HepG2 (cell line): ENCODE results near the gene ENDOU. TPM values are rescaled to one million over a fixed set of nuclear protein-coding genes. Genes with fewer than 3 reads are reported as not detected.

Source experiments
- CEBPB ChIP-seq: IDR thresholded peaks from 2 replicates; pipeline ENCODE4 v1.6.1; 2011; ENCODE audit warnings: low read depth, low read length, improper control_type of control experiment, borderline replicate concordance
- FIP1L1 ChIP-seq: fragments of 200-400 bp; formaldehyde crosslinking; IDR thresholded peaks from 2 replicates; pipeline ENCODE4 v1.6.1; 2018; ENCODE audit warnings: low read depth, mild to moderate bottlenecking, low read length, moderate library complexity, borderline replicate concordance; ENCODE audit not compliant: insufficient read depth
- KLF9 ChIP-seq: IDR thresholded peaks from 2 replicates; pipeline ENCODE4 v1.6.1; 2016; ENCODE audit warnings: low read depth
- MYC ChIP-seq: sonication (generic); formaldehyde crosslinking; IDR thresholded peaks from 2 replicates; pipeline ENCODE4 v1.9.0; 2021; ENCODE audit warnings: missing genetic modification reagents, borderline replicate concordance
- SKI ChIP-seq: fragments of 450-650 bp; IDR thresholded peaks from one replicate; pipeline ENCODE4 v1.6.1; 2018; ENCODE audit warnings: mild to moderate bottlenecking; ENCODE audit not compliant: partially characterized antibody
- SSRP1 ChIP-seq: IDR thresholded peaks from 2 replicates; pipeline ENCODE4 v1.6.1; 2016; ENCODE audit warnings: control low read depth
- TSC22D2 ChIP-seq: sonication (generic); formaldehyde crosslinking; IDR thresholded peaks from 2 replicates; pipeline ENCODE4 v1.5.1; 2020; ENCODE audit warnings: missing genetic modification reagents, mild to moderate bottlenecking, borderline replicate concordance
- ZBTB21 ChIP-seq: sonication (generic); formaldehyde crosslinking; IDR thresholded peaks from 2 replicates; pipeline ENCODE4 v1.4.0; 2020; ENCODE audit warnings: missing genetic modification reagents
- ZNF879 ChIP-seq: sonication (generic); formaldehyde crosslinking; IDR thresholded peaks from 2 replicates; pipeline ENCODE4 v1.8.1; 2023; ENCODE audit warnings: missing genetic modification reagents
- ZSCAN22 ChIP-seq: sonication (generic); formaldehyde crosslinking; IDR thresholded peaks from 2 replicates; pipeline ENCODE4 v1.4.0; 2020; ENCODE audit warnings: mild to moderate bottlenecking, missing genetic modification reagents
- polyA plus RNA-seq, 8 experiments: library from polyadenylated mRNA; depleted of rRNA in 3 of 8; stranded (reverse) in 7 of 8; unstranded in 1 of 8; fragments of >200 nt; fragmentation: Illumina TruSeq in 4 of 8; extraction: Trizol in 4 of 8; gene quantifications; 2 replicates each; pipeline versions ENCODE4 v1.2.1 to v1.2.3, GENCODE V29; 2011 to 2016; ENCODE audit warnings: low read depth in 4 of 8, missing spikeins in 1 of 8, mixed read lengths in 1 of 8; ENCODE audit not compliant: insufficient read depth in 1 of 8
- total RNA-seq, 5 experiments: library from RNA; depleted of rRNA; stranded (reverse); fragments of >200 nt; fragmentation: Illumina TruSeq; extraction: Trizol; gene quantifications; 2 replicates each; pipeline ENCODE4 v1.2.3, GENCODE V29; 2016; ENCODE audit warnings: low read depth in 1 of 5
- TF ChIP-seq, protein P1 (sequence below): sonication (generic); formaldehyde crosslinking; IDR thresholded peaks from 2 replicates; pipeline ENCODE4 v1.4.0; 2020; ENCODE audit warnings: missing genetic modification reagents, mild to moderate bottlenecking, borderline replicate concordance
- TF ChIP-seq, protein P2 (sequence below): sonication (generic); formaldehyde crosslinking; IDR thresholded peaks from 2 replicates; pipeline ENCODE4 v1.4.0; 2020; ENCODE audit warnings: missing genetic modification reagents
- TF ChIP-seq, protein P3 (sequence below): sonication (generic); formaldehyde crosslinking; IDR thresholded peaks from 2 replicates; pipeline ENCODE4 v1.5.0; 2020; ENCODE audit warnings: missing genetic modification reagents
- TF ChIP-seq, protein P4 (sequence below): sonication (generic); formaldehyde crosslinking; IDR thresholded peaks from 2 replicates; pipeline ENCODE4 v1.9.0; 2021; ENCODE audit warnings: missing genetic modification reagents, mild to moderate bottlenecking, borderline replicate concordance
- TF ChIP-seq, protein P5 (sequence below): sonication (generic); formaldehyde crosslinking; IDR thresholded peaks from 2 replicates; pipeline ENCODE4 v1.4.0; 2020; ENCODE audit warnings: missing genetic modification reagents
- TF ChIP-seq, protein P6 (sequence below): sonication (generic); formaldehyde crosslinking; IDR thresholded peaks from 2 replicates; pipeline ENCODE4 v1.8.1; 2023; ENCODE audit warnings: missing genetic modification reagents, inconsistent platforms, borderline replicate concordance

Gene ENDOU
- total and polyA plus RNA-seq, 2 of the 13 experiments (the other 11 are each of a cell fraction or from before 2014, with no cell fraction given) = not detected

DNA sequence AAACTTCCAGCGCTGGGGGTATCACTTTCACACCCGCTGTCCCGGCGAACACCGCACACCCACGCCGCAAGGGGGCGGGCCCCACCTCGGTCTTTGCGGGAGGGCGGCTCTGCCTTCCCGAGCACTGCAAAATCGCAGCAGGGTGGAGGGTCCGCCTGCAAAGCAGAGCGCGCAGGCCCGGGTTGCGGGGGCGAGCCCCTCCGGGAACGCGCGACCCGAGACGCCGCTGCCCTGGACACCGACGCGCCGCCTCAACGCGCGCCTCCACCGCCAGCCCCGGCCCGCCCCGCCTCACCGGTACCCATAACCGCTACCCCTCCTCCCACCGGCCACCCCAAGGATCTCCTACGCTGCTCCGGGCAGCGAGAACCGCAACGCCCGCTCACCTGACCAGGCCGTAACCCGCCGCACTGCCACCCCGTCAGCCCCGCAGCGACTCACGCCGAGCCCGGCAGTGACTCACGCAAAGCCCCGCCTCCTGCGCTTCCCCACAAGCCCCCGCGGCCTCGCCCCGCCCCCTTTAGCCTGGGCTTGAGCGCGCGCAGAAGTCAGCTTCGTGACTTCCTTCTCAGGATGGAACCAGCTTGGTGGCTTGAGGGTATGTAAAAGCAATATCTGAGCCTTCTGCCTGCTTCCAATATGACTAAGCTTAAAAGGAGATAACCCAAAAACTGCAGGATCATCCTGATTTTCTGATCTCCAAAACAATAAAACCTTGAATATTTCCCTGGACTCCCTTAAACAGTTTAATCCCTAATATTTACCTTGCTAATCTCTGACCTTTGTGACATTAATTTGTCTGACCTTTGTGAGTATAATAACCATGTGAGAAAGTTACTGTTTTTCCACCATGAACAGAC lies 19.5 kb downstream of the ENDOU start, which contains the start of gene RPAP3 (continued):
- TF ChIP-seq SSRP1 (no peak), FIP1L1 (no peak), ZSCAN22 (CRISPR knock-in tag) (no peak), ZBTB21 (no peak), TSC22D2 (no peak; the same call in 1 of the 2 replicates), MYC (peak; percentile 66; the same call in 1 of the 2 replicates), SKI (peak; percentile 20), KLF9 (CRISPR knock-in tag) (peak; percentile 35; the same call in 1 of the 2 replicates), ZNF879 (CRISPR knock-in tag) (no peak), CEBPB (no peak)
- TF ChIP-seq, protein P1, sequence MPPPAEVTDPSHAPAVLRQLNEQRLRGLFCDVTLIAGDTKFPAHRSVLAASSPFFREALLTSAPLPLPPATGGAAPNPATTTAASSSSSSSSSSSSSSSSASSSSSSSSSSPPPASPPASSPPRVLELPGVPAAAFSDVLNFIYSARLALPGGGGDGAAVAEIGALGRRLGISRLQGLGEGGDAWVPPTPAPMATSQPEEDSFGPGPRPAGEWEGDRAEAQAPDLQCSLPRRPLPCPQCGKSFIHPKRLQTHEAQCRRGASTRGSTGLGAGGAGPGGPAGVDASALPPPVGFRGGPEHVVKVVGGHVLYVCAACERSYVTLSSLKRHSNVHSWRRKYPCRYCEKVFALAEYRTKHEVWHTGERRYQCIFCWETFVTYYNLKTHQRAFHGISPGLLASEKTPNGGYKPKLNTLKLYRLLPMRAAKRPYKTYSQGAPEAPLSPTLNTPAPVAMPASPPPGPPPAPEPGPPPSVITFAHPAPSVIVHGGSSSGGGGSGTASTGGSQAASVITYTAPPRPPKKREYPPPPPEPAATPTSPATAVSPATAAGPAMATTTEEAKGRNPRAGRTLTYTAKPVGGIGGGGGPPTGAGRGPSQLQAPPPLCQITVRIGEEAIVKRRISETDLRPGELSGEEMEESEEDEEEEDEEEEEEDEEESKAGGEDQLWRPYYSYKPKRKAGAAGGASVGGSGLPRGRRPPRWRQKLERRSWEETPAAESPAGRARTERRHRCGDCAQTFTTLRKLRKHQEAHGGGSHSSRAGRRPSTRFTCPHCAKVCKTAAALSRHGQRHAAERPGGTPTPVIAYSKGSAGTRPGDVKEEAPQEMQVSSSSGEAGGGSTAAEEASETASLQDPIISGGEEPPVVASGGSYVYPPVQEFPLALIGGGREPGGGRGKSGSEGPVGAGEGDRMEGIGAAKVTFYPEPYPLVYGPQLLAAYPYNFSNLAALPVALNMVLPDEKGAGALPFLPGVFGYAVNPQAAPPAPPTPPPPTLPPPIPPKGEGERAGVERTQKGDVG (CRISPR knock-in tag) = no peak
- TF ChIP-seq, protein P2, sequence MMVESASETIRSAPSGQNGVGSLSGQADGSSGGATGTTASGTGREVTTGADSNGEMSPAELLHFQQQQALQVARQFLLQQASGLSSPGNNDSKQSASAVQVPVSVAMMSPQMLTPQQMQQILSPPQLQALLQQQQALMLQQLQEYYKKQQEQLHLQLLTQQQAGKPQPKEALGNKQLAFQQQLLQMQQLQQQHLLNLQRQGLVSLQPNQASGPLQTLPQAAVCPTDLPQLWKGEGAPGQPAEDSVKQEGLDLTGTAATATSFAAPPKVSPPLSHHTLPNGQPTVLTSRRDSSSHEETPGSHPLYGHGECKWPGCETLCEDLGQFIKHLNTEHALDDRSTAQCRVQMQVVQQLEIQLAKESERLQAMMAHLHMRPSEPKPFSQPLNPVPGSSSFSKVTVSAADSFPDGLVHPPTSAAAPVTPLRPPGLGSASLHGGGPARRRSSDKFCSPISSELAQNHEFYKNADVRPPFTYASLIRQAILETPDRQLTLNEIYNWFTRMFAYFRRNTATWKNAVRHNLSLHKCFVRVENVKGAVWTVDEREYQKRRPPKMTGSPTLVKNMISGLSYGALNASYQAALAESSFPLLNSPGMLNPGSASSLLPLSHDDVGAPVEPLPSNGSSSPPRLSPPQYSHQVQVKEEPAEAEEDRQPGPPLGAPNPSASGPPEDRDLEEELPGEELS (CRISPR knock-in tag) = peak; percentile 13; the same call in 1 of the 2 replicates
- TF ChIP-seq, protein P3, sequence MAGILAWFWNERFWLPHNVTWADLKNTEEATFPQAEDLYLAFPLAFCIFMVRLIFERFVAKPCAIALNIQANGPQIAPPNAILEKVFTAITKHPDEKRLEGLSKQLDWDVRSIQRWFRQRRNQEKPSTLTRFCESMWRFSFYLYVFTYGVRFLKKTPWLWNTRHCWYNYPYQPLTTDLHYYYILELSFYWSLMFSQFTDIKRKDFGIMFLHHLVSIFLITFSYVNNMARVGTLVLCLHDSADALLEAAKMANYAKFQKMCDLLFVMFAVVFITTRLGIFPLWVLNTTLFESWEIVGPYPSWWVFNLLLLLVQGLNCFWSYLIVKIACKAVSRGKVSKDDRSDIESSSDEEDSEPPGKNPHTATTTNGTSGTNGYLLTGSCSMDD (CRISPR knock-in tag) = no peak
- TF ChIP-seq, protein P4, sequence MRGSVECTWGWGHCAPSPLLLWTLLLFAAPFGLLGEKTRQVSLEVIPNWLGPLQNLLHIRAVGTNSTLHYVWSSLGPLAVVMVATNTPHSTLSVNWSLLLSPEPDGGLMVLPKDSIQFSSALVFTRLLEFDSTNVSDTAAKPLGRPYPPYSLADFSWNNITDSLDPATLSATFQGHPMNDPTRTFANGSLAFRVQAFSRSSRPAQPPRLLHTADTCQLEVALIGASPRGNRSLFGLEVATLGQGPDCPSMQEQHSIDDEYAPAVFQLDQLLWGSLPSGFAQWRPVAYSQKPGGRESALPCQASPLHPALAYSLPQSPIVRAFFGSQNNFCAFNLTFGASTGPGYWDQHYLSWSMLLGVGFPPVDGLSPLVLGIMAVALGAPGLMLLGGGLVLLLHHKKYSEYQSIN (CRISPR knock-in tag) = no peak
- TF ChIP-seq, protein P5, sequence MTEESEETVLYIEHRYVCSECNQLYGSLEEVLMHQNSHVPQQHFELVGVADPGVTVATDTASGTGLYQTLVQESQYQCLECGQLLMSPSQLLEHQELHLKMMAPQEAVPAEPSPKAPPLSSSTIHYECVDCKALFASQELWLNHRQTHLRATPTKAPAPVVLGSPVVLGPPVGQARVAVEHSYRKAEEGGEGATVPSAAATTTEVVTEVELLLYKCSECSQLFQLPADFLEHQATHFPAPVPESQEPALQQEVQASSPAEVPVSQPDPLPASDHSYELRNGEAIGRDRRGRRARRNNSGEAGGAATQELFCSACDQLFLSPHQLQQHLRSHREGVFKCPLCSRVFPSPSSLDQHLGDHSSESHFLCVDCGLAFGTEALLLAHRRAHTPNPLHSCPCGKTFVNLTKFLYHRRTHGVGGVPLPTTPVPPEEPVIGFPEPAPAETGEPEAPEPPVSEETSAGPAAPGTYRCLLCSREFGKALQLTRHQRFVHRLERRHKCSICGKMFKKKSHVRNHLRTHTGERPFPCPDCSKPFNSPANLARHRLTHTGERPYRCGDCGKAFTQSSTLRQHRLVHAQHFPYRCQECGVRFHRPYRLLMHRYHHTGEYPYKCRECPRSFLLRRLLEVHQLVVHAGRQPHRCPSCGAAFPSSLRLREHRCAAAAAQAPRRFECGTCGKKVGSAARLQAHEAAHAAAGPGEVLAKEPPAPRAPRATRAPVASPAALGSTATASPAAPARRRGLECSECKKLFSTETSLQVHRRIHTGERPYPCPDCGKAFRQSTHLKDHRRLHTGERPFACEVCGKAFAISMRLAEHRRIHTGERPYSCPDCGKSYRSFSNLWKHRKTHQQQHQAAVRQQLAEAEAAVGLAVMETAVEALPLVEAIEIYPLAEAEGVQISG (CRISPR knock-in tag) = peak; percentile 75
- TF ChIP-seq, protein P6, sequence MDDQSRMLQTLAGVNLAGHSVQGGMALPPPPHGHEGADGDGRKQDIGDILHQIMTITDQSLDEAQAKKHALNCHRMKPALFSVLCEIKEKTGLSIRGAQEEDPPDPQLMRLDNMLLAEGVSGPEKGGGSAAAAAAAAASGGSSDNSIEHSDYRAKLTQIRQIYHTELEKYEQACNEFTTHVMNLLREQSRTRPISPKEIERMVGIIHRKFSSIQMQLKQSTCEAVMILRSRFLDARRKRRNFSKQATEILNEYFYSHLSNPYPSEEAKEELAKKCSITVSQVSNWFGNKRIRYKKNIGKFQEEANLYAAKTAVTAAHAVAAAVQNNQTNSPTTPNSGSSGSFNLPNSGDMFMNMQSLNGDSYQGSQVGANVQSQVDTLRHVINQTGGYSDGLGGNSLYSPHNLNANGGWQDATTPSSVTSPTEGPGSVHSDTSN (CRISPR knock-in tag) = no peak
